ENCODE measurements around the gene ABLIM1. TPM values are rescaled to one million over a fixed set of nuclear protein-coding genes. Genes with fewer than 3 reads are reported as not detected.
A peak's percentile ranks its signal among the peaks of the same experiment; 100 is the strongest.

The ABLIM1 gene
- total and polyA plus RNA-seq, 8 donors, result 13.3 to 44.5 (median 33.3) TPM

DNA sequence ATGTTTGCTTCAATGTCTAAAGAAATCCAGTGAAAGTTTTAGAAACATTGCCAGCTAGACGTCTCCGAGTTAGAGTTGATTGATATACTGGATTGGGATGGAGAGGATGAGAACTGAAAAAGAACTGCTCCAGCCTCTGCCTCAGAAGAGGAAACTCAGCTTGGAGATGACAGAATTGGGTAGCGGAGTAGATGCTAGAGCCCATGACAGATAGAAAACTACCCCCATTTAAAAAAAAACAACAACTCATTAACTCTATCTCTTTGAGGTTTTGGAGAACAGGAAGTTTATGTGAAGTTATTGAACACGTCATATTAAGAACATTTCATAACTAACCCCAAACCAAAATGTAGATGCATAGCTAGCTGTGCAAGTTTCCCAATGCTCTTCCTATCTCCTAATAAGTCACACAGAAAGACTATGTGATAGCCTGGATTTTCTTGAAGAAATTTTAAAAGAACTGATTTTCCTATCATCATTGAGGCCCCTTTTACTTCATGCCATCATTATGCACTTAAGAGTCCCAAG lies 225.4 kb downstream of the ABLIM1 start:
- TF ChIP-seq, protein P1, sequence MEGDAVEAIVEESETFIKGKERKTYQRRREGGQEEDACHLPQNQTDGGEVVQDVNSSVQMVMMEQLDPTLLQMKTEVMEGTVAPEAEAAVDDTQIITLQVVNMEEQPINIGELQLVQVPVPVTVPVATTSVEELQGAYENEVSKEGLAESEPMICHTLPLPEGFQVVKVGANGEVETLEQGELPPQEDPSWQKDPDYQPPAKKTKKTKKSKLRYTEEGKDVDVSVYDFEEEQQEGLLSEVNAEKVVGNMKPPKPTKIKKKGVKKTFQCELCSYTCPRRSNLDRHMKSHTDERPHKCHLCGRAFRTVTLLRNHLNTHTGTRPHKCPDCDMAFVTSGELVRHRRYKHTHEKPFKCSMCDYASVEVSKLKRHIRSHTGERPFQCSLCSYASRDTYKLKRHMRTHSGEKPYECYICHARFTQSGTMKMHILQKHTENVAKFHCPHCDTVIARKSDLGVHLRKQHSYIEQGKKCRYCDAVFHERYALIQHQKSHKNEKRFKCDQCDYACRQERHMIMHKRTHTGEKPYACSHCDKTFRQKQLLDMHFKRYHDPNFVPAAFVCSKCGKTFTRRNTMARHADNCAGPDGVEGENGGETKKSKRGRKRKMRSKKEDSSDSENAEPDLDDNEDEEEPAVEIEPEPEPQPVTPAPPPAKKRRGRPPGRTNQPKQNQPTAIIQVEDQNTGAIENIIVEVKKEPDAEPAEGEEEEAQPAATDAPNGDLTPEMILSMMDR (IDR thresholded peaks at IDR 0.05), result no peak
- ATAC-seq (no peak), DNase-seq (no peak), FAIRE-seq (no peak)
- Histone ChIP-seq H3K36me3 (no peaks in the 10 kb centered on the region), H3K27me3 (no peaks in the 10 kb centered on the region), H3K4me3 (no peak overlapping the region), H3K27ac (no peak overlapping the region), H3K4me1 (peaks cover 18 to 34% (median 21%) of the 10 kb centered on the region in 3 donors), H3K9me3 (no peaks in the 10 kb centered on the region)
- WGBS, 2 donors, result 87 to 89% methylated on average over 4 of the region's 4 CpGs
- intact Hi-C loops (cut with DNase I), result loop anchor here in 1 of 3 donors (10.0 kb wide), 1 partner anchor 118 kb away; no protein-coding TSS in a partner anchor

DNA sequence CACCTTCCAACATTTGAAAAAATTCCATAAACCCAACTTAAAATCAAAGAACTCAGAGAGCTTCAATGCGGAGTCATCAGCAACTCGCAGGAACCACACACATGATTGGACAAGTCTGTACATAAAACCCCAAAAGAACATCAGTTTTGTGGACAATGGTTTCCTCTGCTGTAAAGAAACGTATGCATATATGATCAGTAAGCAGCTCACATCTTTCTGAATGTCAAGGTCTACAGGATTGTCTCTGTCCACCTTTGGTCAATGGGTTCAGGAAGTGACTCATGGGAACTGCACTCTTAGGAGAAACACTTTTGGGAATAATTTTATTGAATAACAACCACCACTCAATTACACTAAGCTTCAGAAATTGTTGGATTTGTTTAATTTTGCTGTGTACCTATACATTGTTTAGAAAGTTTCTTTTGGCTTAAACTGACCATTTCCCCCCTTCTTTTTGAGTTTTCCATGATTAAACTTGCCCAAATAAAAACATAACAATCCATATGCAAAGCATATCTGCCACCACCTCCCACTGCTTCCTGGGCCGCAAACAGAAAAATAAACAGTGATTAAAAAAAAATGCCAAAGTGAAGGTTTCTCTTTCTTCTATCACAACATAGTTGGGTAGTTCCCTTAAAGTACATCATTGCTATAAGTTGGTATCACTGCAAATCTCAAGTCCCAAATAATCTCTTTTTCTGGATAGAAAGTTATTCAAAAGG lies 226.5 kb downstream of the ABLIM1 start:
- TF ChIP-seq, protein P1 (IDR thresholded peaks at IDR 0.05), result no peak
- intact Hi-C loops (cut with DNase I), result loop anchor here in 1 of 3 donors (10.0 kb wide), 1 partner anchor 117 kb away; no protein-coding TSS in a partner anchor
- no peak for DNase-seq
- Histone ChIP-seq H3K27ac (peak overlapping the region; percentile 58 to 66 (median 64)), H3K9me3 (no peaks in the 10 kb centered on the region), H3K4me1 (peaks cover 26 to 44% (median 27%) of the 10 kb centered on the region in 3 donors), H3K36me3 (no peaks in the 10 kb centered on the region), H3K4me3 (no peak overlapping the region), H3K27me3 (no peaks in the 10 kb centered on the region)
- ATAC-seq, result peak in 1 of 4 donors; percentile 3
- FAIRE-seq, result no peak
- WGBS, 2 donors, result 35 to 43% methylated on average over 4 of the region's 4 CpGs

DNA sequence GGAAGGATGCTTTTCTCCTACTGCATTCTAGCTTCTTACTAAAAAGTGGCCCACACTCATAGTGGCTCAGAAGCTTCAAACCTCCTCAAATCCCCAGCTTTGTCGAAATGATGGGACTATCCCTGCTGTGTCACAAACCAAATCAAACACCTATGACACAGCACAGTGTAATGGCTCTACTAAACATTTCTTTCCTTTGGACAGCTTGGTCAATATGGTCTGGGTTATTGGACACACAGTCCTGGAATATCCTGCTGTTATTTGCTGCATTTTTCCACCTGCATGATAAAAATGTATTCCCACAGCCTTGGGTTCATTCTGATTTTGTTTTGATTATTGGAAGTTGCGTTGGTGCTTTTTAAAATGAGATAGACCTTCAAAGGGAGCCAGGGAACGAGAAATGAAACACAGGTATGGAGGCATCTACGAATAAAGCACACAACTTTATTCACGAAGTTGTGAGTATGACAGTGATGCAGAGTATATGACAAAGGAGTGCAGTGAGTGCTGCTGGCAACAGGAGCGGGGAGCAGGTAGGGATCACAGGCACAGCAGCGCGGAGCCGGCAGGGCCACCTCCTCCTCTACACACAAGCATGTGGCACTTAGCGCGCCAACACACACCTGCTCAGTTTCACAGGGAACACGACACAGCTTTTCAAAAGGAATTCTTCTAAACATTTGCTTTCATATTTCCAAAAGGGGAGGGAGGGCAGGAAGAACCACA lies 227.2 kb downstream of the ABLIM1 start:
- Histone ChIP-seq H3K27ac (peak overlapping the region; percentile 58 to 66 (median 64)), H3K4me3 (no peak overlapping the region), H3K27me3 (no peaks in the 10 kb centered on the region), H3K36me3 (no peaks in the 10 kb centered on the region), H3K4me1 (peaks cover 26 to 45% (median 27%) of the 10 kb centered on the region in 3 donors), H3K9me3 (no peaks in the 10 kb centered on the region)
- WGBS, 2 donors, result 44 to 48% methylated on average over 12 of the region's 12 CpGs
- DNase-seq (peak; percentile 86 to 95 (median 93)), ATAC-seq (peak; percentile 91 to 94 (median 92)), FAIRE-seq (no peak)
- intact Hi-C loops (cut with DNase I), result loop anchor here in 1 of 3 donors (10.0 kb wide), 1 partner anchor 116 kb away; no protein-coding TSS in a partner anchor
- TF ChIP-seq, protein P1 (IDR thresholded peaks at IDR 0.05), result no peak

DNA sequence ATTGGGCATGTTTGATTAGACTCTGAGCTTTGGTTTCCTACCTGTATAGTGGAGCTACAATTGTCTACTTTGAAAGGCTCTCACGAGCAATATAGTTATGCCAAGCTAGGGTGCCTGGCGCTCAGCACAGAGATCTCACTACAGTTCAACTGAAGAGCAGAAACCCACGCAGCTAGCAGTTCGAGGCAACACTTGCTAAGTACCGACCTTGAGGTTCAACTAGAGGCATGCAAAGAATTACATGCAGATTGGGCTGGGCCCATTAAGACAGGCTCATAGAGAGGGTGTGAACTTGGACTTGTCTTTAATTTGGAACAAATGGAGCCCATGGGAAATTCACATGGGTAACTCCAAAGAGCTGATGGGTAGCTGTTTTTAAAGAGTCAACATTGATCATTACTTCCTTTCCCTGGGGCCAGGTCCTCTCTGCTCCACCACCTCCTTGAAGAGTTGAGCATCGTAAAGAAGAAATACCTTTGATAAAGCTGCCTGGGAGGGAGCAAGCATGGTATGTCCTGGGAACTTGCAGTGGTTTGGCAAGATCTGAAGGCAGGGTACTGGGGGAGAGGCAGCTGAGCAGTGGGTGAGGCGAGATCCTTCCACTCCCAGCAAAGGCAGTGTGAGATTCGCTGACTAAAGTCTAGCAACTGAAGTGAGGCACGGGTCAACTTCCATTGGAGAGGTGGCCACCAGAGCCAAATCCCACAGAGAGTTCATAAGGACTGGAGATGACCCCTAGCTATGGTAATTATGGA lies 228.3 kb downstream of the ABLIM1 start:
- TF ChIP-seq, protein P1 (IDR thresholded peaks at IDR 0.05), result no peak
- H3K27me3 ChIP-seq, result no peaks in the 10 kb centered on the region
- intact Hi-C loops (cut with DNase I), result loop anchor here in 1 of 3 donors (10.0 kb wide), 1 partner anchor 115 kb away; no protein-coding TSS in a partner anchor
- 81 to 85% methylated on average over 9 of the region's 9 CpGs for WGBS, 2 donors
- peaks cover 26 to 45% (median 27%) of the 10 kb centered on the region in 3 donors for H3K4me1 ChIP-seq
- FAIRE-seq (no peak), ATAC-seq (no peak), DNase-seq (no peak)
- H3K27ac ChIP-seq, result peak overlapping the region; percentile 58 to 66 (median 64)
- no peaks in the 10 kb centered on the region for H3K36me3 ChIP-seq
- H3K4me3 ChIP-seq, result no peak overlapping the region
- H3K9me3 ChIP-seq, result no peaks in the 10 kb centered on the region

Data from pancreas (tissue), 10 donors.